OCI-LY3 (cell line): ENCODE results near the gene DTHD1.

ENCODE experiments used
- EZH2phosphoT487 ChIP-seq: fragments of 200-600 bp; shearing (Covaris generic); IDR thresholded peaks from 2 replicates; pipeline ENCODE4 v1.6.1; 2018; ENCODE audit warnings: antibody characterized with exemption, mixed run types, low read depth
- TF ChIP-seq, protein P1 (sequence below): fragments of 200-600, 300-600 bp; sonication (generic); IDR thresholded peaks from 2 replicates; pipeline ENCODE4 v1.5.1; 2014; ENCODE audit warnings: antibody characterized with exemption, low read length, low read depth

DNA sequence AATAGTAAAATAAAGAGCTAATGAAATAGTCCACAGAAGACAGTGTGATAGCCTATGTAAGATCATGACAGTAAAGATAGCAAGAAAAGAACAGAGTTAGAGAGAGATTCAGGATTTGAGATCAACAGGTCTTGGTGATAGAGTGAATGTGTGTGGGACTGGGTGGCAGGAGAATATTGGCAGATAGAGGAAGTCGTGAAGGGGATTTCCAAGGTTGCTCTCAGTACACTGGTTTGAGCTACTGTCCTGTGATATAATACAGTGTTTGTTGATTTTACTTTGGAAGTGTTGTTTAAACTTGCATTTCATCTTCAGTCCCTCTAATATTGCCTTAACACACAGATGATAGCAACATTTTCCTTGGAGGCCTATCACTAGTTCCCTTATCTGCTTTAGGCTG, 44.1 kb downstream of the DTHD1 start:
- TF ChIP-seq, protein P1, sequence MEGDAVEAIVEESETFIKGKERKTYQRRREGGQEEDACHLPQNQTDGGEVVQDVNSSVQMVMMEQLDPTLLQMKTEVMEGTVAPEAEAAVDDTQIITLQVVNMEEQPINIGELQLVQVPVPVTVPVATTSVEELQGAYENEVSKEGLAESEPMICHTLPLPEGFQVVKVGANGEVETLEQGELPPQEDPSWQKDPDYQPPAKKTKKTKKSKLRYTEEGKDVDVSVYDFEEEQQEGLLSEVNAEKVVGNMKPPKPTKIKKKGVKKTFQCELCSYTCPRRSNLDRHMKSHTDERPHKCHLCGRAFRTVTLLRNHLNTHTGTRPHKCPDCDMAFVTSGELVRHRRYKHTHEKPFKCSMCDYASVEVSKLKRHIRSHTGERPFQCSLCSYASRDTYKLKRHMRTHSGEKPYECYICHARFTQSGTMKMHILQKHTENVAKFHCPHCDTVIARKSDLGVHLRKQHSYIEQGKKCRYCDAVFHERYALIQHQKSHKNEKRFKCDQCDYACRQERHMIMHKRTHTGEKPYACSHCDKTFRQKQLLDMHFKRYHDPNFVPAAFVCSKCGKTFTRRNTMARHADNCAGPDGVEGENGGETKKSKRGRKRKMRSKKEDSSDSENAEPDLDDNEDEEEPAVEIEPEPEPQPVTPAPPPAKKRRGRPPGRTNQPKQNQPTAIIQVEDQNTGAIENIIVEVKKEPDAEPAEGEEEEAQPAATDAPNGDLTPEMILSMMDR: no peak
- TF ChIP-seq EZH2phosphoT487: no peak
